ENCODE measurements around the gene KRTAP4-12. TPM values are rescaled to one million over a fixed set of nuclear protein-coding genes. Genes with fewer than 3 reads are reported as not detected.
"Not testable (repeated sequence)": the region's sequence is repeated elsewhere in the genome, so short reads cannot be mapped to it uniquely, and the experiment has no call there.

Gene KRTAP4-12
- total RNA-seq, 2 donors from 2014 or later = not detected

DNA sequence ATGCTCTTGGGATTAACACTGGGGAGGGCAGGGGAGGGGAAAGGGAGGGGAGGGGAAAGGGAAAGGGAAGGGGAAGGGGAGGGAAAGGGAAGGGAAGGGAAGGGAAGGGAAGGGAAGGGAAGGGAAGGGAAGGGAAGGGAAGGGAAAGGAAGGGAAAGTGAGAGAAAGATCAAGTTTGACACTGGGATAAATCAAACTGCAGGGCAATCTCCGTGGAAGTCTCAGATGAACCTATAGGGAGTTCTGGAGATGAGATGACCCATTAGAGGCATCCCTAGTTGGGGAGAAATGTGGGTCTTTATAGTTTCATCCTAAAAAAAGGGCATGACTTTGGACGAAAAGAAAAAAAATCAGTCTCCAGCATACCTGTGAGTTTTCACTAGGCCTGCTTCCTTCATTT, 2.2 kb downstream of the KRTAP4-12 start:
- H3K36me3 ChIP-seq = no peaks in the 10 kb centered on the region
- 88% methylated on average over 2 of the region's 2 CpGs for WGBS
- no peak overlapping the region for H3K27ac ChIP-seq
- DNase-seq (ENCODE audit: low spot score) = no peak
- no peak for TF ChIP-seq POLR2AphosphoS5 (IDR thresholded peaks at IDR 0.05)
- no peak for TF ChIP-seq CTCF (IDR thresholded peaks at IDR 0.05)
- TF ChIP-seq POLR2A (IDR thresholded peaks at IDR 0.05) = no peak
- no peak overlapping the region for H3K4me3 ChIP-seq
- intact Hi-C loops (cut with DNase I) = no loop called here
- H3K27me3 ChIP-seq (replicated peaks; ENCODE audit: insufficient read depth) = no peaks in the 10 kb centered on the region
- H3K4me1 ChIP-seq (replicated peaks) = no peaks in the 10 kb centered on the region
- H3K9me3 ChIP-seq = no peaks in the 10 kb centered on the region

- H3K4me1 ChIP-seq (replicated peaks); H3K36me3 ChIP-seq; H3K27ac ChIP-seq; H3K27me3 ChIP-seq (replicated peaks; ENCODE audit: insufficient read depth); DNase-seq (ENCODE audit: low spot score); H3K4me3 ChIP-seq; H3K9me3 ChIP-seq; intact Hi-C loops (cut with DNase I): not testable (repeated sequence)
- WGBS = 78% methylated on average over 11 of the region's 11 CpGs
These were observed 4.0 kb downstream of the KRTAP4-12 start for GRCh38 chr17:41119696-41120690.

- 95% methylated on average over 4 of the region's 4 CpGs for WGBS
These were observed 5.3 kb downstream of the KRTAP4-12 start for GRCh38 chr17:41118721-41119120.

DNA sequence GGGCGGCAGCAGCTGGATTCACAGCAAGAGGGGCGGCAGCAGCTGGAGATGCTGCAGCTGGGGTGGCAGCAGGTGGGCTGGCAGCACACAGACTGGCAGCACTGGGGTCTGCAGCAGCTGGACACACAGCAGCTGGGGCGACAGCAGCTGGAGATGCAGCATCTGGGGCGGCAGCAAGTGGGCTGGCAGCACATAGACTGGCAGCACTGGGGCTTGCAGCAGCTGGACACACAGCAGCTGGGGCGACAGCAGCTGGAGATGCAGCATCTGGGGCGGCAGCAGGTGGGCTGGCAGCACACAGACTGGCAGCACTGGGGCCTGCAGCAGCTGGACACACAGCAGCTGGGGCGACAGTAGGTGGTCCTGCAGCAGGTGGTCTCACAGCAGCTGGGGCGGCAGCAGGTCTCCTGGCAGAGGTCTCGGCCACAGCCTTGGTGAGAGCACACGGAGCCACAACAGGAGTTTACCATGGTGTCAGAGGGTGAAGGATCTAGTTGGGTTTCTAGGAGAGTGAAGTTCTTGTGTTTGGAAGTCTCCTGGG, 6.1 kb downstream of the KRTAP4-12 start, which contains the start of gene KRTAP4-11:
Gene KRTAP4-11 (minus strand): TSS at position 528 of the 541 bp plus-strand sequence. CDS start 58 bp downstream, at position 470.
- intact Hi-C loops (cut with DNase I); H3K27me3 ChIP-seq (replicated peaks; ENCODE audit: insufficient read depth); DNase-seq (ENCODE audit: low spot score); H3K36me3 ChIP-seq; H3K27ac ChIP-seq; H3K4me1 ChIP-seq (replicated peaks); H3K9me3 ChIP-seq; H3K4me3 ChIP-seq: not testable (repeated sequence)
- 84% methylated on average over 9 of the region's 10 CpGs for WGBS

More at GRCh38 chr17:41118721-41119120, 5.3 kb downstream of the KRTAP4-12 start:
- intact Hi-C loops (cut with DNase I) = no loop called here
- Histone ChIP-seq H3K9me3 (no peaks in the 10 kb centered on the region), H3K27me3 (replicated peaks; ENCODE audit: insufficient read depth) (no peaks in the 10 kb centered on the region), H3K36me3 (no peaks in the 10 kb centered on the region), H3K4me3 (no peak overlapping the region), H3K27ac (no peak overlapping the region), H3K4me1 (replicated peaks) (no peaks in the 10 kb centered on the region)
- no peak for DNase-seq (ENCODE audit: low spot score)
- no peak for TF ChIP-seq POLR2A (IDR thresholded peaks at IDR 0.05)
- no peak for TF ChIP-seq POLR2AphosphoS5 (IDR thresholded peaks at IDR 0.05)
- no peak for TF ChIP-seq CTCF (IDR thresholded peaks at IDR 0.05)

DNA sequence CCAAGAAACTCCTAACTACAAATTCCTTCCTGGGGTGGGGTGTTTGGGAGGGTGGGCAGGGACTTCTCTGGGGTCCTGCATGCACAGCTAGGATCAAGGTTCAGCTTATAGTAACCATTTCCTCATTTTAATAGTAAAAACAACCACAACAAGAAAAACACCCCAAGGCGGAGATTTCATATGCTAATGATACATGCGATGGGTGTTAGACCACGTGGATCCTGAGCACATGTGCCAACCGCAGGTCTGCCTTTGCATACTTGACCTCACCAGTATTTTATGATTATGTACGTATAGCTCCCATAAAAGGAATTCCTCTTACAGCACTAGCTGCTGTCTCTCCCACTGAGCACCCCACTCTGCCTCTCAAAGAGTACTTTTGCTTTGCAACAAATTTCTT, 7.7 kb downstream of the KRTAP4-12 start:
- Histone ChIP-seq H3K4me1 (replicated peaks) (no peaks in the 10 kb centered on the region), H3K9me3 (no peaks in the 10 kb centered on the region), H3K4me3 (no peak overlapping the region), H3K27me3 (replicated peaks; ENCODE audit: insufficient read depth) (no peaks in the 10 kb centered on the region), H3K27ac (no peak overlapping the region), H3K36me3 (no peaks in the 10 kb centered on the region)
- 58% methylated on average over 5 of the region's 5 CpGs for WGBS
- TF ChIP-seq POLR2AphosphoS5 (IDR thresholded peaks at IDR 0.05) = no peak
- no peak for TF ChIP-seq POLR2A (IDR thresholded peaks at IDR 0.05)
- TF ChIP-seq CTCF (IDR thresholded peaks at IDR 0.05) = no peak
- DNase-seq (ENCODE audit: low spot score) = no peak
- intact Hi-C loops (cut with DNase I) = no loop called here
